Measurements from ENCODE around the gene KIRREL3. TPM values are rescaled to one million over a fixed set of nuclear protein-coding genes. Genes with fewer than 3 reads are reported as not detected.

The KIRREL3 gene
- polyA plus RNA-seq, 1 of the 3 experiments (the other 2 are of a cell fraction), result 3.7 TPM

DNA sequence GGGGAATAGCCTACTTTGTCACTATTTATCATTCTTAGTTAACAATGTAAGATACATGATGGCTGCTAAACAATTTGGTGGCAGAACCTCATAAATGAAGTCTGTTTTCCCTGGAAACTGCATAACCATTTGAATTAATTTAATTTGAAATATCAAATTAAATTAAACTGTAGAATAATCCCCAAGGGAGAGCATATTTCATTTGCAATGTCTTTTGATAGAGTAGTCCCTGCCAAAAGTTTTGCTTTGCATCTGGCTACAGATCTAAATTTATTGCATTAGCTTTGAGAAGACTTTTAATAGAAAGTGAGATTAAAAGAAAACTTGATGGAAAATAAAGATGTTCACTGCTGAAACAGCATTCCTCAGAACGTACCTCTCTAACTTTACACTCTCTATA lies 246.6 kb downstream of the KIRREL3 start (continued):
- peak; percentile 64 for TF ChIP-seq GATA2 (CRISPR knock-in tag; IDR thresholded peaks at IDR 0.05)

DNA sequence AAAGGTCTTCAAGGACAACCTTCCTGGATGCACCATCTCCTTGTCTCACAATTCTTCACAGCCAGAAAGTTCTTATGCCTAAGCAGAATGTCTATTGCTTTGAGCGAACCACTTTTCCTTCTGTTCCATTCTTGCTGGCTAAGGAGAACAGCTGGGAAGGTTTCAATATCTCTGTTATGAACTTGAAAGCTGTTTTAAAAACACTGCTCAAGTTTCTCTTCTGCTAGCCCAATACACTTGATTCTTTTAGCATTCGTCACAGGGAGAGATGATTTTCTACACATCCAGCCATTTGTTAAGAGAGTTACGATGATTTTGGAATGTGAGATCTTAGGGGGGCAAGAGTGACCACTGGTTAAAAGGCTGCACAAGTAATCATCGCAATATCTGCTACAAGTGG lies 249.3 kb downstream of the KIRREL3 start:
- Histone ChIP-seq H4K20me1 (ENCODE audit: insufficient read depth) (no peaks in the 10 kb centered on the region), H3K4me1 (ENCODE audit: control insufficient read depth in 1 of 2, insufficient read depth in 2 of 2, low read depth in 1 of 2, low read length in 1 of 2) (peaks cover 0 to 8% of the 10 kb centered on the region in 2 experiments; a peak in 2 of 4 replicates), H3K27me3 (ENCODE audit: insufficient read depth) (no peaks in the 10 kb centered on the region), H3K36me3 (replicated peaks in 1 of 2; ENCODE audit: control insufficient read depth in 1 of 2, insufficient read depth in 2 of 2, low read length in 1 of 2) (no peaks in the 10 kb centered on the region), H3K79me2 (ENCODE audit: insufficient read depth) (no peaks in the 10 kb centered on the region), H3K9me3 (no peaks in the 10 kb centered on the region), H3K27ac (ENCODE audit: low read depth in 2 of 2, low read length in 1 of 2) (no peak overlapping the region), H3K9me2 (no peaks in the 10 kb centered on the region), H3K4me3 (ENCODE audit: low read depth in 2 of 2, low read length in 1 of 2) (no peak overlapping the region), H3F3A (replicated peaks; ENCODE audit: insufficient read depth) (no peaks in the 10 kb centered on the region), H3K9ac (no peak overlapping the region), H2AFZ (ENCODE audit: low read depth) (no peak overlapping the region), H3K4me2 (no peak overlapping the region)
- TF ChIP-seq FOSL2 (IDR thresholded peaks at IDR 0.05; ENCODE audit: borderline replicate concordance, low read depth) (no peak), NFIC (IDR thresholded peaks at IDR 0.05; ENCODE audit: borderline replicate concordance) (no peak), ELF1 (IDR thresholded peaks at IDR 0.05) (no peak), YY1 (IDR thresholded peaks at IDR 0.05; ENCODE audit: low read depth) (no peak), POLR2AphosphoS5 (IDR thresholded peaks at IDR 0.05; ENCODE audit: low read depth, low read length) (no peak), MEF2A (IDR thresholded peaks at IDR 0.05; ENCODE audit: borderline replicate concordance, low read depth) (no peak), EP300 (IDR thresholded peaks at IDR 0.05; ENCODE audit: borderline replicate concordance in 1 of 2, low read depth in 1 of 2, low read length in 1 of 2) (no peak), RAD21 (IDR thresholded peaks at IDR 0.05; ENCODE audit: low read length) (no peak), TAF1 (IDR thresholded peaks at IDR 0.05; ENCODE audit: borderline replicate concordance, low read depth, low read length) (no peak)
- TF ChIP-seq, protein P1, sequence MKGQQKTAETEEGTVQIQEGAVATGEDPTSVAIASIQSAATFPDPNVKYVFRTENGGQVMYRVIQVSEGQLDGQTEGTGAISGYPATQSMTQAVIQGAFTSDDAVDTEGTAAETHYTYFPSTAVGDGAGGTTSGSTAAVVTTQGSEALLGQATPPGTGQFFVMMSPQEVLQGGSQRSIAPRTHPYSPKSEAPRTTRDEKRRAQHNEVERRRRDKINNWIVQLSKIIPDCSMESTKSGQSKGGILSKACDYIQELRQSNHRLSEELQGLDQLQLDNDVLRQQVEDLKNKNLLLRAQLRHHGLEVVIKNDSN (IDR thresholded peaks at IDR 0.05; ENCODE audit: borderline replicate concordance, low read depth), result no peak
- ChIA-PET POLR2A (no interaction called here), CTCF (interaction anchor here (1.3 kb wide), 1 partner anchor 252 kb away, joined by 3 read pairs; no protein-coding TSS in a partner anchor)
- DNase-seq, result no peak
- WGBS (ENCODE audit: low lambda C conversion rate), result 88% methylated on average over 4 of the region's 4 CpGs

DNA sequence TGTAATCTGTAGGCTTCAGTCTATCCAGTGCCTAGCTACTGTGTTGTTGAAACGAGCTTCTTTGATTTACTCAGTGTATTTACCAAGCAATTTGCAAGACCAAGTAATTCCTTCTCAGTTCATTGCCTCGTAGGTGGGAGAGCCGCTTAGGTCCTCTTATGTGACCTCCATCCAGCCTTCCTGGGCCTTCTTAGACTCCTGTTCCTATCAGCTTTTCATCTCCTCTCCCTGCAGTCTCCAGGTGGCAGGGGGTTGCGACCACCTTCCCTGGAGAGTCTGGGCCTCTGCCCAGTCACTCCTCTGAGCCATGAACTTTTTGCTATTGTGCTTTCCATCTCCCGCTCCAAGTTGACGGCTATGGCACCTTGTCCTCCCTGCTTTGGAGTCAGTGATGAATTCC lies 251.8 kb downstream of the KIRREL3 start:
- no peak overlapping the region for H3K4me3 ChIP-seq (ENCODE audit: low read depth in 2 of 2, low read length in 1 of 2)
- ChIA-PET POLR2A (no interaction called here), CTCF (interaction anchor here (5.1 kb wide), 1 partner anchor 32 kb away, joined by 18 read pairs; no protein-coding TSS in a partner anchor)
- no peaks in the 10 kb centered on the region for H3K9me3 ChIP-seq
- no peaks in the 10 kb centered on the region for H3K79me2 ChIP-seq (ENCODE audit: insufficient read depth)
- no peaks in the 10 kb centered on the region for H3F3A ChIP-seq (replicated peaks; ENCODE audit: insufficient read depth)
- H3K27ac ChIP-seq (ENCODE audit: low read depth in 2 of 2, low read length in 1 of 2), result no peak overlapping the region
- no peak overlapping the region for H3K4me2 ChIP-seq
- no peak overlapping the region for H3K9ac ChIP-seq
- no peaks in the 10 kb centered on the region for H4K20me1 ChIP-seq (ENCODE audit: insufficient read depth)
- no peak for DNase-seq
- whole genome bisulfite sequencing (ENCODE audit: low lambda C conversion rate), result 90% methylated on average over 6 of the region's 6 CpGs
- H3K9me2 ChIP-seq, result no peaks in the 10 kb centered on the region
- H2AFZ ChIP-seq (ENCODE audit: low read depth), result no peak overlapping the region
- no peaks in the 10 kb centered on the region for H3K4me1 ChIP-seq (ENCODE audit: control insufficient read depth in 1 of 2, insufficient read depth in 2 of 2, low read depth in 1 of 2, low read length in 1 of 2)
- H3K27me3 ChIP-seq (ENCODE audit: insufficient read depth), result no peaks in the 10 kb centered on the region
- no peaks in the 10 kb centered on the region for H3K36me3 ChIP-seq (replicated peaks in 1 of 2; ENCODE audit: control insufficient read depth in 1 of 2, insufficient read depth in 2 of 2, low read length in 1 of 2)
- TF ChIP-seq ELF1 (IDR thresholded peaks at IDR 0.05), result no peak
- TF ChIP-seq EZH2phosphoT487 (IDR thresholded peaks at IDR 0.05; ENCODE audit: borderline replicate concordance, low read depth), result no peak
- no peak for TF ChIP-seq CHD2 (IDR thresholded peaks at IDR 0.05; ENCODE audit: low read length, partially characterized antibody)
- no peak for TF ChIP-seq RAD21 (IDR thresholded peaks at IDR 0.05; ENCODE audit: low read length)
- no peak for TF ChIP-seq GABPA (IDR thresholded peaks at IDR 0.05; ENCODE audit: low read depth)
- TF ChIP-seq, protein P2, sequence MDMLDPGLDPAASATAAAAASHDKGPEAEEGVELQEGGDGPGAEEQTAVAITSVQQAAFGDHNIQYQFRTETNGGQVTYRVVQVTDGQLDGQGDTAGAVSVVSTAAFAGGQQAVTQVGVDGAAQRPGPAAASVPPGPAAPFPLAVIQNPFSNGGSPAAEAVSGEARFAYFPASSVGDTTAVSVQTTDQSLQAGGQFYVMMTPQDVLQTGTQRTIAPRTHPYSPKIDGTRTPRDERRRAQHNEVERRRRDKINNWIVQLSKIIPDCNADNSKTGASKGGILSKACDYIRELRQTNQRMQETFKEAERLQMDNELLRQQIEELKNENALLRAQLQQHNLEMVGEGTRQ (IDR thresholded peaks at IDR 0.05; ENCODE audit: borderline replicate concordance, low read depth, low read length), result no peak
- TF ChIP-seq, protein P3, sequence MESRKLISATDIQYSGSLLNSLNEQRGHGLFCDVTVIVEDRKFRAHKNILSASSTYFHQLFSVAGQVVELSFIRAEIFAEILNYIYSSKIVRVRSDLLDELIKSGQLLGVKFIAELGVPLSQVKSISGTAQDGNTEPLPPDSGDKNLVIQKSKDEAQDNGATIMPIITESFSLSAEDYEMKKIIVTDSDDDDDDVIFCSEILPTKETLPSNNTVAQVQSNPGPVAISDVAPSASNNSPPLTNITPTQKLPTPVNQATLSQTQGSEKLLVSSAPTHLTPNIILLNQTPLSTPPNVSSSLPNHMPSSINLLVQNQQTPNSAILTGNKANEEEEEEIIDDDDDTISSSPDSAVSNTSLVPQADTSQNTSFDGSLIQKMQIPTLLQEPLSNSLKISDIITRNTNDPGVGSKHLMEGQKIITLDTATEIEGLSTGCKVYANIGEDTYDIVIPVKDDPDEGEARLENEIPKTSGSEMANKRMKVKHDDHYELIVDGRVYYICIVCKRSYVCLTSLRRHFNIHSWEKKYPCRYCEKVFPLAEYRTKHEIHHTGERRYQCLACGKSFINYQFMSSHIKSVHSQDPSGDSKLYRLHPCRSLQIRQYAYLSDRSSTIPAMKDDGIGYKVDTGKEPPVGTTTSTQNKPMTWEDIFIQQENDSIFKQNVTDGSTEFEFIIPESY (IDR thresholded peaks at IDR 0.05; ENCODE audit: borderline replicate concordance, low read depth), result no peak
- TF ChIP-seq, protein P4, sequence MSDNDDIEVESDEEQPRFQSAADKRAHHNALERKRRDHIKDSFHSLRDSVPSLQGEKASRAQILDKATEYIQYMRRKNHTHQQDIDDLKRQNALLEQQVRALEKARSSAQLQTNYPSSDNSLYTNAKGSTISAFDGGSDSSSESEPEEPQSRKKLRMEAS (IDR thresholded peaks at IDR 0.05; ENCODE audit: low read depth), result no peak
- no peak for TF ChIP-seq FOXJ3 (CRISPR knock-in tag; IDR thresholded peaks at IDR 0.05)
- no peak for TF ChIP-seq JUND (IDR thresholded peaks at IDR 0.05)
- TF ChIP-seq MXI1 (IDR thresholded peaks at IDR 0.05; ENCODE audit: low read depth, low read length), result no peak
- no peak for TF ChIP-seq SIN3A (IDR thresholded peaks at IDR 0.05; ENCODE audit: borderline replicate concordance, low read depth, low read length)
- TF ChIP-seq, protein P1 (IDR thresholded peaks at IDR 0.05; ENCODE audit: borderline replicate concordance, low read depth), result no peak
- TF ChIP-seq FOXM1 (IDR thresholded peaks at IDR 0.05; ENCODE audit: low read depth), result no peak

Data from SK-N-SH (cell line).